B cell (primary cell): Measurements from ENCODE around the gene FOXN3. TPM values are rescaled to one million over a fixed set of nuclear protein-coding genes. Genes with fewer than 3 reads are reported as not detected.

Source experiments
- ATAC-seq: fragments of 200-7000 bp; cut with Tn5 transposase; one replicate; pipeline ENCODE4 v1.10.0; 2021; ENCODE audit warnings: low read depth, mild to moderate bottlenecking, moderate number of reproducible peaks, moderate library complexity
- CTCF ChIA-PET: fragments of 350-600 bp; sonication (Branson Sonifier 250); formaldehyde crosslinking; loops from one replicate; lab custom pipeline; 2021; ENCODE audit warnings: antibody characterized with exemption, inconsistent platforms; lab: Charles Lee
- POLR2A ChIA-PET: fragments of 350-600 bp; sonication (Branson Sonifier 250); formaldehyde crosslinking; loops from one replicate; lab custom pipeline; 2021; ENCODE audit warnings: antibody characterized with exemption; lab: Charles Lee
- DNase-seq: peaks from one replicate; pipeline ENCODE4 v3.0.0; 2013
- H2AFZ ChIP-seq: 2 replicates; pipeline ENCODE4 v1.6.1; 2012; ENCODE audit warnings: mild to moderate bottlenecking, low read depth, low read length; ENCODE audit not compliant: insufficient read depth, poor library complexity, severe bottlenecking
- H3K27ac ChIP-seq, 2 donors: 1 replicate in 1 of 2; 2 replicates in 1 of 2; pipeline ENCODE4 v1.5.1; 2012 to 2013; ENCODE audit warnings: low read length in 2 of 2, mild to moderate bottlenecking in 2 of 2, moderate library complexity in 1 of 2
- H3K27me3 ChIP-seq, 4 experiments: fragments of 200-600 bp in 1 of 4; sonication (generic) in 1 of 4; replicated peaks in 1 of 4; 1 replicate in 2 of 4; 2 replicates in 2 of 4; pipeline versions ENCODE4 v1.6.1 to v1.7.0; 2013 to 2016; ENCODE audit warnings: low read length in 3 of 4, mild to moderate bottlenecking in 2 of 4, mixed read lengths in 1 of 4, moderate library complexity in 1 of 4; ENCODE audit not compliant: insufficient read depth in 4 of 4, control insufficient read depth in 3 of 4; ENCODE audit errors: control extremely low read depth in 1 of 4
- H3K36me3 ChIP-seq, 2 experiments: replicated peaks in 1 of 2; 1 replicate in 1 of 2; 2 replicates in 1 of 2; pipeline versions ENCODE4 v1.6.1 to v1.7.1; 2013; ENCODE audit warnings: low read length in 1 of 2; ENCODE audit not compliant: insufficient read depth in 2 of 2, control insufficient read depth in 1 of 2; ENCODE audit errors: control extremely low read depth in 1 of 2, extremely low read depth in 1 of 2
- H3K4me1 ChIP-seq, 2 donors: fragments of 200-600 bp in 1 of 2; sonication (generic) in 1 of 2; 1 replicate in 1 of 2; 2 replicates in 1 of 2; pipeline versions ENCODE4 v1.5.1 to v1.6.1; 2013 to 2017; ENCODE audit warnings: low read length in 2 of 2; ENCODE audit not compliant: control insufficient read depth in 2 of 2, insufficient read depth in 2 of 2
- H3K4me2 ChIP-seq: replicated peaks from 2 replicates; pipeline ENCODE3; 2012; ENCODE audit warnings: mild to moderate bottlenecking, low read depth, low read length; ENCODE audit not compliant: poor library complexity, severe bottlenecking
- H3K4me3 ChIP-seq, 5 experiments: fragments of 200-600 bp in 1 of 5; sonication (generic) in 1 of 5; 1 replicate in 3 of 5; 2 replicates in 2 of 5; pipeline versions ENCODE4 v1.5.1 to v1.7.0; 2011 to 2016; ENCODE audit warnings: low read length in 4 of 5, mild to moderate bottlenecking in 4 of 5, low read depth in 2 of 5, control low read depth in 1 of 5, moderate library complexity in 1 of 5; ENCODE audit not compliant: insufficient read depth in 1 of 5; ENCODE audit errors: control extremely low read depth in 1 of 5, extremely low read depth in 1 of 5
- H3K79me2 ChIP-seq: fragments of 200-600 bp; sonication (generic); one replicate; pipeline ENCODE4 v1.6.0; 2016; ENCODE audit warnings: low read length; ENCODE audit not compliant: control insufficient read depth, insufficient read depth
- H3K9ac ChIP-seq: fragments of 200-600 bp; sonication (generic); 2 replicates; pipeline ENCODE4 v1.6.1; 2017; ENCODE audit warnings: mild to moderate bottlenecking, low read length, moderate library complexity
- H3K9me3 ChIP-seq, 3 donors: one replicate each; pipeline versions ENCODE4 v1.6.1 to v1.7.1; 2013; ENCODE audit warnings: low read length in 2 of 3; ENCODE audit not compliant: control insufficient read depth in 2 of 3, insufficient read depth in 1 of 3; ENCODE audit errors: control extremely low read depth in 1 of 3
- H4K20me1 ChIP-seq: 2 replicates; pipeline ENCODE4 v1.6.0; 2012; ENCODE audit warnings: mild to moderate bottlenecking, low read length; ENCODE audit not compliant: insufficient read depth, control insufficient read depth, poor library complexity, severe bottlenecking
- H3K27ac Mint-ChIP-seq: one replicate; pipeline ENCODE4 v1.8.0; 2021; ENCODE audit warnings: mixed read lengths
- H3K27me3 Mint-ChIP-seq: one replicate; pipeline ENCODE4 v1.8.0; 2021; ENCODE audit warnings: mixed read lengths
- H3K4me1 Mint-ChIP-seq: one replicate; pipeline ENCODE4 v1.8.0; 2021; ENCODE audit warnings: mixed read lengths
- H3K4me3 Mint-ChIP-seq: one replicate; pipeline ENCODE4 v1.8.0; 2021; ENCODE audit warnings: mixed read lengths
- H3K9me3 Mint-ChIP-seq: one replicate; pipeline ENCODE4 v1.8.0; 2022; ENCODE audit warnings: mixed read lengths; ENCODE audit not compliant: insufficient read depth
- CTCF ChIP-seq: fragments of 200-600 bp; IDR thresholded peaks from one replicate; pipeline ENCODE4 v1.8.0; 2022; ENCODE audit warnings: antibody characterized with exemption, mild to moderate bottlenecking
- EZH2 ChIP-seq: IDR thresholded peaks from 2 replicates; pipeline ENCODE4 v1.6.1; 2012; ENCODE audit warnings: borderline replicate concordance, low read depth, mild to moderate bottlenecking, moderate library complexity, low read length; ENCODE audit not compliant: insufficient read depth, poor library complexity, severe bottlenecking
- WGBS: methylation state at CpG from one replicate; pipeline ENCODE4 v1.1.5; 2013; ENCODE audit warnings: missing lambda C conversion rate; ENCODE audit not compliant: insufficient coverage; 5-methylcytosine and 5-hydroxymethylcytosine counted together
- intact Hi-C: fragments of 100-400 bp; cut with micrococcal nuclease; formaldehyde crosslinking; loops from one replicate; pipeline ENCODE4 v1.10.0; 2022
- polyA plus RNA-seq: library from polyadenylated mRNA; depleted of rRNA; stranded (reverse); fragments of >200 nt; gene quantifications from 2 replicates; pipeline ENCODE4 v1.2.3, GENCODE V29; 2012
- total RNA-seq, 2 donors: library from RNA; stranded (reverse); fragments of 120-200 nt in 1 of 2; gene quantifications; 1 replicate in 1 of 2; 2 replicates in 1 of 2; pipeline versions ENCODE4 v1.2.3 to v1.2.4, GENCODE V29; 2013 to 2022

The FOXN3 gene
- total and polyA plus RNA-seq, 2 donors (not counting 1 experiment from before 2014, with no cell fraction given), result 80.6 to 98.2 TPM

- H3K4me1 Mint-ChIP-seq, result peaks cover 63% of the 10 kb centered on the region
- Histone ChIP-seq H3K9ac (peak overlapping the region; percentile 50), H3K79me2 (peaks cover 42% of the 10 kb centered on the region), H3K4me2 (peak overlapping the region; percentile 72), H3K4me1 (peaks cover 57 to 64% of the 10 kb centered on the region in 2 donors), H3K9me3 (no peaks in the 10 kb centered on the region), H3K27ac (peak overlapping the region; percentile 71 to 89), H3K4me3 (peak overlapping the region in 1 of 5 experiments; percentile 37), H3K27me3 (no peaks in the 10 kb centered on the region), H2AFZ (no peak overlapping the region), H3K36me3 (no peaks in the 10 kb centered on the region), H4K20me1 (no peaks in the 10 kb centered on the region)
- no peak for ATAC-seq
- intact Hi-C loops, result no loop called here
- no peaks in the 10 kb centered on the region for H3K9me3 Mint-ChIP-seq
- H3K27me3 Mint-ChIP-seq, result no peaks in the 10 kb centered on the region
- no peak for DNase-seq
- CTCF ChIA-PET, result interaction anchor here (1.1 kb wide), 1 partner anchor 12 kb away, joined by 3 read pairs; no protein-coding TSS in a partner anchor
- H3K27ac Mint-ChIP-seq, result peak overlapping the region; percentile 88
- POLR2A ChIA-PET, result interaction anchor here (1.3 kb wide), 1 partner anchor 59 kb away, joined by 9 read pairs; no protein-coding TSS in a partner anchor
- H3K4me3 Mint-ChIP-seq, result peak overlapping the region; percentile 80
- WGBS, result 0% methylated on average over 1 of the region's 3 CpGs
- TF ChIP-seq EZH2 (no peak), CTCF (no peak)
Measured at GRCh38 chr14:89443042-89443629, 26.1 kb upstream of the FOXN3 start.

- Mint-ChIP-seq H3K4me3 (peak overlapping the region; percentile 37), H3K4me1 (peaks cover 57% of the 10 kb centered on the region)
- TF ChIP-seq EZH2 (no peak), CTCF (no peak)
Measured at GRCh38 chr14:89442280-89442679, 25.2 kb upstream of the FOXN3 start.

More at GRCh38 chr14:89442280-89442679, 25.2 kb upstream of the FOXN3 start:
- H3K36me3 ChIP-seq, result no peaks in the 10 kb centered on the region
- peaks cover 48 to 55% of the 10 kb centered on the region in 2 donors for H3K4me1 ChIP-seq
- no peaks in the 10 kb centered on the region for H4K20me1 ChIP-seq
- CTCF ChIA-PET, result no interaction called here
- no peaks in the 10 kb centered on the region for H3K9me3 ChIP-seq
- intact Hi-C loops, result no loop called here
- H3K4me3 ChIP-seq, result no peak overlapping the region
- no peaks in the 10 kb centered on the region for H3K27me3 Mint-ChIP-seq
- POLR2A ChIA-PET, result no interaction called here
- peak overlapping the region; percentile 70 for H3K27ac Mint-ChIP-seq
- DNase-seq (no peak), ATAC-seq (no peak)
- WGBS, result 100% methylated on average over 4 of the region's 4 CpGs
- H3K27me3 ChIP-seq, result no peaks in the 10 kb centered on the region
- H3K9ac ChIP-seq, result no peak overlapping the region
- no peak overlapping the region for H2AFZ ChIP-seq
- no peaks in the 10 kb centered on the region for H3K9me3 Mint-ChIP-seq
- H3K79me2 ChIP-seq, result peaks cover 42% of the 10 kb centered on the region
- peak overlapping the region in 1 of 2 donors; percentile 89 for H3K27ac ChIP-seq
- H3K4me2 ChIP-seq, result peak overlapping the region; percentile 72
